GM23338 (cell line): ENCODE results near the gene EMP2. TPM values are rescaled to one million over a fixed set of nuclear protein-coding genes. Genes with fewer than 3 reads are reported as not detected.

Source experiments
- ATAC-seq: fragments of 200-7000 bp; cut with Tn5 transposase; 3 replicates; pipeline ENCODE4 v1.9.1; 2020
- DNase-seq: peaks from one replicate; pipeline ENCODE4 v3.0.0-alpha.2; 2015; ENCODE audit warnings: low spot score
- H2AFZ ChIP-seq: fragments of 200-600 bp; sonication (generic); 2 replicates; pipeline ENCODE4 v1.8.0; 2016; ENCODE audit warnings: antibody characterized with exemption, mild to moderate bottlenecking, moderate library complexity
- H3F3A ChIP-seq: fragments of 200-600 bp; sonication (generic); replicated peaks from 2 replicates; pipeline ENCODE4 v1.8.0; 2017; ENCODE audit warnings: antibody characterized with exemption, mixed run types, low read depth
- H3K27ac ChIP-seq: fragments of 200-600 bp; sonication (generic); 2 replicates; pipeline ENCODE4 v1.6.1; 2016; ENCODE audit warnings: low read depth
- H3K27me3 ChIP-seq: fragments of 200-600 bp; sonication (generic); 2 replicates; pipeline ENCODE4 v1.8.0; 2016; ENCODE audit warnings: mild to moderate bottlenecking, mixed run types, moderate library complexity; ENCODE audit not compliant: insufficient read depth
- H3K36me3 ChIP-seq: fragments of 200-600 bp; sonication (generic); 2 replicates; pipeline ENCODE4 v1.8.0; 2016; ENCODE audit warnings: mild to moderate bottlenecking; ENCODE audit not compliant: insufficient read depth
- H3K4me1 ChIP-seq: fragments of 200-600 bp; sonication (generic); 2 replicates; pipeline ENCODE4 v1.8.0; 2016; ENCODE audit warnings: mild to moderate bottlenecking, moderate library complexity; ENCODE audit not compliant: insufficient read depth
- H3K4me2 ChIP-seq: fragments of 200-600 bp; sonication (generic); 2 replicates; pipeline ENCODE4 v1.7.1; 2017; ENCODE audit warnings: mixed run types
- H3K4me3 ChIP-seq: fragments of 200-600 bp; sonication (generic); 2 replicates; pipeline ENCODE4 v1.6.1; 2016; ENCODE audit warnings: mixed run types
- H3K79me2 ChIP-seq: fragments of 200-600 bp; sonication (generic); replicated peaks from 2 replicates; pipeline ENCODE4 v1.8.0; 2017; ENCODE audit warnings: mild to moderate bottlenecking; ENCODE audit not compliant: insufficient read depth
- H3K9me2 ChIP-seq: fragments of 200-600 bp; sonication (generic); 2 replicates; pipeline ENCODE4 v1.8.0; 2017; ENCODE audit not compliant: insufficient read depth
- H4K20me1 ChIP-seq: fragments of 200-600 bp; sonication (generic); replicated peaks from 2 replicates; pipeline ENCODE4 v1.8.0; 2017; ENCODE audit warnings: mild to moderate bottlenecking; ENCODE audit not compliant: insufficient read depth
- H3K27ac Mint-ChIP-seq: 2 replicates; pipeline ENCODE4 v1.8.0; 2020; ENCODE audit warnings: inconsistent platforms, mild to moderate bottlenecking, moderate library complexity, mixed read lengths
- H3K27me3 Mint-ChIP-seq: 3 replicates; pipeline ENCODE4 v1.8.0; 2022; ENCODE audit warnings: low read depth, mild to moderate bottlenecking, moderate library complexity, mixed read lengths, inconsistent platforms; ENCODE audit not compliant: insufficient read depth, poor library complexity
- H3K36me3 Mint-ChIP-seq: 3 replicates; pipeline ENCODE4 v1.8.0; 2021; ENCODE audit warnings: low read depth, mild to moderate bottlenecking, inconsistent platforms, moderate library complexity, mixed read lengths
- H3K4me1 Mint-ChIP-seq: 3 replicates; pipeline ENCODE4 v1.8.0; 2020; ENCODE audit warnings: mild to moderate bottlenecking, inconsistent platforms, mixed read lengths
- H3K4me3 Mint-ChIP-seq: 3 replicates; pipeline ENCODE4 v1.8.0; 2021; ENCODE audit warnings: moderate library complexity, mild to moderate bottlenecking, inconsistent platforms, mixed read lengths
- H3K9me3 Mint-ChIP-seq: 3 replicates; pipeline ENCODE4 v1.8.0; 2020; ENCODE audit warnings: moderate library complexity, mild to moderate bottlenecking, inconsistent platforms, mixed read lengths
- CREB1 ChIP-seq: fragments of 250-450 bp; sonication (Bioruptor Pico); IDR thresholded peaks from 2 replicates; pipeline ENCODE4 v1.5.0; 2020; ENCODE audit warnings: low read depth, mild to moderate bottlenecking, moderate library complexity
- EZH2 ChIP-seq: fragments of 200-600 bp; sonication (generic); IDR thresholded peaks from one replicate; pipeline ENCODE4 v1.8.0; 2017; ENCODE audit warnings: antibody characterized with exemption, mild to moderate bottlenecking, low read depth; ENCODE audit not compliant: unreplicated experiment
- EZH2phosphoT487 ChIP-seq: fragments of 200-600 bp; sonication (generic); IDR thresholded peaks from one replicate; pipeline ENCODE4 v1.8.1; 2018; ENCODE audit warnings: antibody characterized with exemption; ENCODE audit not compliant: unreplicated experiment
- JUNB ChIP-seq: IDR thresholded peaks from one replicate; pipeline ENCODE4 v1.6.1; 2016; ENCODE audit warnings: antibody characterized with exemption; ENCODE audit not compliant: unreplicated experiment
- ZNF114 ChIP-seq: fragments of 250-450 bp; sonication (Bioruptor Pico); IDR thresholded peaks from 2 replicates; pipeline ENCODE4 v1.5.0; 2020; ENCODE audit warnings: mild to moderate bottlenecking, moderate library complexity
- ZNF331 ChIP-seq: fragments of 250-450 bp; sonication (Bioruptor Pico); IDR thresholded peaks from 2 replicates; pipeline ENCODE4 v1.5.0; 2020; ENCODE audit warnings: low read depth, mild to moderate bottlenecking, moderate library complexity
- ZNF462 ChIP-seq: fragments of 250-450 bp; sonication (Bioruptor Pico); IDR thresholded peaks from 2 replicates; pipeline ENCODE4 v1.5.0; 2020; ENCODE audit warnings: mild to moderate bottlenecking, moderate library complexity
- polyA plus RNA-seq: library from polyadenylated mRNA; unstranded; fragments of >200 nt; fragmentation: Nextera tagmentation; extraction: Ambion mirVana; gene quantifications from 2 replicates; pipeline ENCODE4 v1.2.1, GENCODE V29; 2016
- total RNA-seq: library from RNA; depleted of rRNA; stranded (reverse); fragments of >200 nt; shearing (Covaris generic); gene quantifications from 2 replicates; pipeline ENCODE4 v1.2.3, GENCODE V29; 2014
- TF ChIP-seq, protein P1 (sequence below): IDR thresholded peaks from one replicate; pipeline ENCODE4 v1.6.1; 2018; ENCODE audit warnings: antibody characterized with exemption; ENCODE audit not compliant: unreplicated experiment

The EMP2 gene
- total and polyA plus RNA-seq, 2 experiments from 2014 or later = 7.3 to 40.1 TPM

DNA sequence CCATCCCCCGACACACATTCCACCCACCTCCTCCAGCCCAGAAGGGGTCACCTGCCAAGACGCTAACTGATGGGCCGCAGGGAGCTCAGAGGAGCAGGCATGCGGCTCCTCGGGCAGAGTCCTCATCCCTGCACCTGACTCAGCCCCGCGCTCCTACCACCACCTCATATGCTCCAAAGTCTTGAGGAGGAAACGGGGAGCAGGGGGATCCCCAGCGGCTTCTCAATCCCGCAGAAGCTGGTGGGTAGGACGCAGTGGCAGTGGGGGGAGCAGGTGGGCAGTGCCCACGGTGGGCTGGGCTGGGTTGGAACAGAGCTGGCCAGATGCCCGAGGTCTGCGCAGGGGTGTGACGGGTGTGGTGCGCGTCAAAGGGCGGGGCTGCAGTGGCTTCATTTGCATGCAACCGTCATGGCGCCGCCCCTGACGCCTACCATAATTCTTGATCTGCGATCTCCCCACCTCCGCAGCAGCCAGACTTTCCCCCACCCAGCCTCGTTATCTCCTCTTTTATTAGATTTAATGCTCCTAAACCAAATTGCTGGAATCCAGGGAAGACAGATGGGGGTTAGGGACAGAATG lies 39.0 kb upstream of the EMP2 start:
- Histone ChIP-seq H3K27ac (no peak overlapping the region), H3K9me2 (no peaks in the 10 kb centered on the region), H3K27me3 (peaks cover 6% of the 10 kb centered on the region; the same call in 1 of the 2 replicates), H3K36me3 (no peaks in the 10 kb centered on the region), H4K20me1 (no peaks in the 10 kb centered on the region), H3F3A (no peaks in the 10 kb centered on the region), H3K79me2 (no peaks in the 10 kb centered on the region), H3K4me3 (peak overlapping the region; percentile 66), H3K4me2 (peak overlapping the region; percentile 94), H2AFZ (peak overlapping the region; percentile 96), H3K4me1 (peaks cover 34% of the 10 kb centered on the region)
- 0 out of 2 replicates have a peak, but pooled peaks have one; percentile 35 for TF ChIP-seq CREB1
- no peak for TF ChIP-seq JUNB
- TF ChIP-seq, protein P1, sequence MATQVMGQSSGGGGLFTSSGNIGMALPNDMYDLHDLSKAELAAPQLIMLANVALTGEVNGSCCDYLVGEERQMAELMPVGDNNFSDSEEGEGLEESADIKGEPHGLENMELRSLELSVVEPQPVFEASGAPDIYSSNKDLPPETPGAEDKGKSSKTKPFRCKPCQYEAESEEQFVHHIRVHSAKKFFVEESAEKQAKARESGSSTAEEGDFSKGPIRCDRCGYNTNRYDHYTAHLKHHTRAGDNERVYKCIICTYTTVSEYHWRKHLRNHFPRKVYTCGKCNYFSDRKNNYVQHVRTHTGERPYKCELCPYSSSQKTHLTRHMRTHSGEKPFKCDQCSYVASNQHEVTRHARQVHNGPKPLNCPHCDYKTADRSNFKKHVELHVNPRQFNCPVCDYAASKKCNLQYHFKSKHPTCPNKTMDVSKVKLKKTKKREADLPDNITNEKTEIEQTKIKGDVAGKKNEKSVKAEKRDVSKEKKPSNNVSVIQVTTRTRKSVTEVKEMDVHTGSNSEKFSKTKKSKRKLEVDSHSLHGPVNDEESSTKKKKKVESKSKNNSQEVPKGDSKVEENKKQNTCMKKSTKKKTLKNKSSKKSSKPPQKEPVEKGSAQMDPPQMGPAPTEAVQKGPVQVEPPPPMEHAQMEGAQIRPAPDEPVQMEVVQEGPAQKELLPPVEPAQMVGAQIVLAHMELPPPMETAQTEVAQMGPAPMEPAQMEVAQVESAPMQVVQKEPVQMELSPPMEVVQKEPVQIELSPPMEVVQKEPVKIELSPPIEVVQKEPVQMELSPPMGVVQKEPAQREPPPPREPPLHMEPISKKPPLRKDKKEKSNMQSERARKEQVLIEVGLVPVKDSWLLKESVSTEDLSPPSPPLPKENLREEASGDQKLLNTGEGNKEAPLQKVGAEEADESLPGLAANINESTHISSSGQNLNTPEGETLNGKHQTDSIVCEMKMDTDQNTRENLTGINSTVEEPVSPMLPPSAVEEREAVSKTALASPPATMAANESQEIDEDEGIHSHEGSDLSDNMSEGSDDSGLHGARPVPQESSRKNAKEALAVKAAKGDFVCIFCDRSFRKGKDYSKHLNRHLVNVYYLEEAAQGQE = no peak
- H3K27me3 Mint-ChIP-seq = peaks cover 13% of the 10 kb centered on the region
- H3K27ac Mint-ChIP-seq = peak overlapping the region; percentile 50; the same call in 1 of the 2 replicates
- H3K36me3 Mint-ChIP-seq = no peaks in the 10 kb centered on the region
- ATAC-seq = peak; percentile 68
- peaks cover 30% of the 10 kb centered on the region for H3K4me1 Mint-ChIP-seq
- no peaks in the 10 kb centered on the region; the same call in 2 of the 3 replicates for H3K9me3 Mint-ChIP-seq
- DNase-seq = peak; percentile 81
- H3K4me3 Mint-ChIP-seq = peak overlapping the region; percentile 70

DNA sequence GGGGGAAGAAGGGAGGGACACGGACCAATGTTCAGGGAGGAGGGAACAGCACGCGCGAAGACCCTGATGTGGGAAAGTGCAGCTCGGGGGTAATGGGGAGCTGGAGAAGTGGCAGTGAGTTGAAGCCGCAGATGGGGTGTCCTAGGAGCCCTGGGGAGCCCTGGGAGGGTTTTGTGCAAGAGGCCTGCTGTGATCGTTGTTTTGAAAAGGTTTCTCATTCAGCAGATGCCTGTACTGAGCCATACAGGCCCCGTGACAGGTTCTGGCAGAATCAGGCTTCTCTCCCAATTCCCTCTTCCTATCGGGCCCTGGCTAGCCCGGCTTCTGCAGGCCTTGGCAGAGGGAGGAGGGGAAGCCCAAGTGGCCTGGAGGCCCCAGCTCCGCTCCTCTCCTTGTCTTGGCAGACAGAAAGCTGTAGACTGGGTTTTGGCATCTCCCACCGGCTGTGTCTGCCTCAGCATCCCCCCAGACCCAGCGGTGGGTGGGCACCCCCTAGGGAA lies 38.4 kb upstream of the EMP2 start:
- Histone ChIP-seq H3K27me3 (peaks cover 6% of the 10 kb centered on the region; the same call in 1 of the 2 replicates), H3K4me2 (peak overlapping the region; percentile 94), H3K36me3 (no peaks in the 10 kb centered on the region), H4K20me1 (no peaks in the 10 kb centered on the region), H3K4me1 (peaks cover 34% of the 10 kb centered on the region), H3K9me2 (no peaks in the 10 kb centered on the region), H3F3A (no peaks in the 10 kb centered on the region), H2AFZ (peak overlapping the region; percentile 96), H3K79me2 (no peaks in the 10 kb centered on the region), H3K27ac (no peak overlapping the region), H3K4me3 (peak overlapping the region; percentile 66)
- Mint-ChIP-seq H3K9me3 (no peaks in the 10 kb centered on the region; the same call in 2 of the 3 replicates), H3K27me3 (peaks cover 13% of the 10 kb centered on the region), H3K27ac (no peak overlapping the region), H3K36me3 (no peaks in the 10 kb centered on the region), H3K4me3 (peak overlapping the region; percentile 70), H3K4me1 (peaks cover 30% of the 10 kb centered on the region)
- DNase-seq = peak; percentile 30
- ATAC-seq = peak; percentile 12
- TF ChIP-seq EZH2phosphoT487 = no peak
- TF ChIP-seq EZH2 = no peak
- TF ChIP-seq ZNF331 (CRISPR knock-in tag) = no peak
- TF ChIP-seq ZNF462 (CRISPR knock-in tag) = no peak
- TF ChIP-seq CREB1 = no peak
- TF ChIP-seq ZNF114 (CRISPR knock-in tag) = no peak
- TF ChIP-seq JUNB = no peak
